Body of pancreas (tissue), 4 donors: Measurements from ENCODE around the gene LYZL4. TPM values are rescaled to one million over a fixed set of nuclear protein-coding genes. Genes with fewer than 3 reads are reported as not detected.

Experiments used
- ATAC-seq: fragments of 150-250 bp; one replicate; pipeline ENCODE4 v1.9.1; 2016
- DNase-seq, 4 donors: peaks; one replicate each; pipeline ENCODE4 v3.0.0-alpha.2; 2019
- H3K27ac ChIP-seq, 4 donors: fragments of 200-600 bp; sonication (generic); 1 replicate in 3 of 4; 2 replicates in 1 of 4; pipeline versions ENCODE4 v1.5.1 to v1.6.1; 2016 to 2019; ENCODE audit warnings: mild to moderate bottlenecking in 1 of 4, mixed read lengths in 1 of 4, moderate library complexity in 1 of 4
- H3K27me3 ChIP-seq, 2 donors: fragments of 200-600 bp; sonication (generic); one replicate each; pipeline ENCODE4 v1.6.0; 2016; ENCODE audit warnings: mild to moderate bottlenecking in 1 of 2
- H3K36me3 ChIP-seq, 2 donors: fragments of 200-600 bp; sonication (generic); replicated peaks in 1 of 2; 2 replicates each; pipeline ENCODE4 v1.5.1; 2016; ENCODE audit warnings: low read depth in 2 of 2; ENCODE audit not compliant: insufficient read depth in 1 of 2
- H3K4me1 ChIP-seq: fragments of 200-600 bp; sonication (generic); one replicate; pipeline ENCODE4 v1.6.0; 2016
- H3K4me3 ChIP-seq, 2 donors: fragments of 200-600 bp; sonication (generic); 1 replicate in 1 of 2; 2 replicates in 1 of 2; pipeline ENCODE4 v1.5.1; 2016 to 2019
- H3K9me3 ChIP-seq, 3 donors: fragments of 200-600 bp; sonication (generic); 1 replicate in 2 of 3; 2 replicates in 1 of 3; pipeline ENCODE4 v1.5.1; 2016
- CTCF ChIP-seq, 7 experiments: fragments of 450-650 bp in 4 of 7; fragments of 200-600 bp in 3 of 7; sonication (generic) in 3 of 7; IDR thresholded peaks; one replicate each; pipeline ENCODE4 v1.5.1; 2016 to 2019; ENCODE audit warnings: antibody characterized with exemption in 7 of 7
- POLR2A ChIP-seq, 3 donors: fragments of 450-650 bp; IDR thresholded peaks; one replicate each; pipeline ENCODE4 v1.6.1; 2016; ENCODE audit warnings: antibody characterized with exemption in 3 of 3, mild to moderate bottlenecking in 2 of 3
- WGBS, 2 donors: methylation state at CpG; one replicate each; pipeline ENCODE4 v1.1.5; 2017; 5-methylcytosine and 5-hydroxymethylcytosine counted together
- intact Hi-C: fragments of 100-400 bp; cut with DNase I; formaldehyde crosslinking; loops from one replicate; pipeline ENCODE4 v1.15.1; 2023
- total RNA-seq, 2 donors: library from RNA; depleted of rRNA; stranded (reverse); fragments of >200 nt; gene quantifications; one replicate each; pipeline ENCODE4 v1.1.0, GENCODE V29; 2016

Gene LYZL4
- total RNA-seq, 2 donors from 2014 or later = not detected

- Histone ChIP-seq H3K4me1 (no peaks in the 10 kb centered on the region), H3K27ac (no peak overlapping the region), H3K9me3 (no peaks in the 10 kb centered on the region), H3K36me3 (no peaks in the 10 kb centered on the region), H3K4me3 (no peak overlapping the region), H3K27me3 (no peaks in the 10 kb centered on the region)
- TF ChIP-seq CTCF (IDR thresholded peaks at IDR 0.05) = no peak
- TF ChIP-seq POLR2A (IDR thresholded peaks at IDR 0.05) = no peak
- intact Hi-C loops = loop anchor here (10.0 kb wide), 1 partner anchor 208 kb away; no protein-coding TSS in a partner anchor
- WGBS, 2 donors = 47 to 50% methylated on average over 4 of the region's 4 CpGs
- no peak for DNase-seq
- no peak for ATAC-seq
Observed at GRCh38 chr3:42443292-42443691, 32.9 kb upstream of the LYZL4 start.

DNA sequence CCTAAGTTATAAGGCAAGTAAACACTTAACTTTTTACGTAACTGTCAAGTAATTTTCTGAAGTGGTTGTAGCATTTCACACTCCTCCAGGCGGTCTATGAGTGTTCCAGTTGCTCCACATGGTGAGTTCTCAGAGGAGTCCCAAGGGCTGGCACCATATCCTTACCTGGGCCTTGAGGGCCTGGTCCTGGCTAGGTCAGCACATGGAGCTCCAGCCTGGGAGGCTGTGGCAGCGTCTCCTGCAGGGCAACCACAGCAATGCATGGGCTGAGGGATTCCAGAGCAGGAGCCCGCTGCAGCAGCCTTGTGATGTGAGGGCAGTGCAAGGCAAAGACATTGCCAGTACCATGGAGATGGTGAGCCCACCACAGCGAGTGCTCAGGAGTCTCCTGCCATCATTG lies 32.2 kb upstream of the LYZL4 start:
- Histone ChIP-seq H3K27ac (no peak overlapping the region), H3K4me3 (no peak overlapping the region), H3K4me1 (no peaks in the 10 kb centered on the region), H3K27me3 (no peaks in the 10 kb centered on the region), H3K36me3 (no peaks in the 10 kb centered on the region), H3K9me3 (no peaks in the 10 kb centered on the region)
- intact Hi-C loops = loop anchor here (10.0 kb wide), 1 partner anchor 208 kb away; no protein-coding TSS in a partner anchor
- TF ChIP-seq POLR2A (IDR thresholded peaks at IDR 0.05) = no peak
- DNase-seq (no peak), ATAC-seq (no peak)
- 55 to 68% methylated on average over 5 of the region's 5 CpGs for WGBS, 2 donors

DNA sequence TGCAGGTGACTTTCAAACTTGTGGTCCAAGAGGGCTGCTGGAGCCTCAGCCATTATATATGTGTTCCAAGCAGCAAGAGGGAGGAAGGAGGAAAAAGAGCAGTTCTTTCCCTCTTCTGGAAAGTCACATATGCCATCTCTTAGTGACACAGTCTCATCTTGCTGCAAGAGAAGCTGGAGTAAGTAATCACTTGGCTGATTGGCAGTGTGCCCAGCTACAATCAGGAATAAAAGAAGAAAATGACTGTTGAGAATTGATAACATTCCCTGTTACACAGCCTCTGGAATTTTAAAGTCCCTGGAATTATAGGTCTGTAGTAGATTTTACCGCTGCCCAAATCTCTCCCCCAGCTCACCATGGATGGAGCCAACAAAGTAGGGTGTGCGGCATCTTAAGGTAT lies 31.4 kb upstream of the LYZL4 start:
- WGBS, 2 donors = 69 to 80% methylated on average over 2 of the region's 2 CpGs

DNA sequence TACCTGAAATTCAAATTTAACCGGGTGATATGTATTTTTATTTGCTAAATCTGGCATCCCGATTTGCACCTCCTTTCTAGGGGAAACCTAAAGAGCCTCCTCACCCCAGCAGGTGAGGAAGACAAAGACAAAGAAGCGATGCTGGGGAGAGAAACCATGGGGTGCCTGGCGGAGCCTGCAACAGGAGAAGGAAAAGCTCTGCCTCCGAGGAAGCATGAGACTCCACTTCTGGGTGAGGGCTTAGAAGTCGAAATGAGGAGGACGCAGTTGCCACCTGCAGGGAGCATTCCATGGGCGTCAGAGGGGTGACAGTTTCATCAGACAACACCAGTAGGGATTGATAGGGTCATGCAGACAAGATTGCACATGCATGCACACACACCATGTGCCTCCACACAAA lies 30.5 kb upstream of the LYZL4 start:
- no peaks in the 10 kb centered on the region for H3K9me3 ChIP-seq
- 18 to 20% methylated on average over 8 of the region's 8 CpGs for WGBS, 2 donors

More for the DNA sequence above, 31.4 kb upstream of the LYZL4 start:
- no peak for ATAC-seq
- no peak for TF ChIP-seq POLR2A (IDR thresholded peaks at IDR 0.05)
- no peak for TF ChIP-seq CTCF (IDR thresholded peaks at IDR 0.05)
- Histone ChIP-seq H3K9me3 (no peaks in the 10 kb centered on the region), H3K27ac (no peak overlapping the region), H3K4me1 (no peaks in the 10 kb centered on the region), H3K4me3 (no peak overlapping the region), H3K36me3 (no peaks in the 10 kb centered on the region), H3K27me3 (no peaks in the 10 kb centered on the region)
- peak in 1 of 4 donors; percentile 11 for DNase-seq
- intact Hi-C loops = loop anchor here (10.0 kb wide), 1 partner anchor 207 kb away; no protein-coding TSS in a partner anchor

More for the DNA sequence above, 30.5 kb upstream of the LYZL4 start:
- no peak for DNase-seq
- intact Hi-C loops = loop anchor here (10.0 kb wide), 1 partner anchor 206 kb away; no protein-coding TSS in a partner anchor
- Histone ChIP-seq H3K4me1 (no peaks in the 10 kb centered on the region), H3K27me3 (no peaks in the 10 kb centered on the region), H3K27ac (no peak overlapping the region), H3K36me3 (no peaks in the 10 kb centered on the region), H3K4me3 (no peak overlapping the region)
- no peak for ATAC-seq
- TF ChIP-seq CTCF (IDR thresholded peaks at IDR 0.05) (no peak), POLR2A (IDR thresholded peaks at IDR 0.05) (no peak)
